ENCODE measurements around the gene KCND2.

DNA sequence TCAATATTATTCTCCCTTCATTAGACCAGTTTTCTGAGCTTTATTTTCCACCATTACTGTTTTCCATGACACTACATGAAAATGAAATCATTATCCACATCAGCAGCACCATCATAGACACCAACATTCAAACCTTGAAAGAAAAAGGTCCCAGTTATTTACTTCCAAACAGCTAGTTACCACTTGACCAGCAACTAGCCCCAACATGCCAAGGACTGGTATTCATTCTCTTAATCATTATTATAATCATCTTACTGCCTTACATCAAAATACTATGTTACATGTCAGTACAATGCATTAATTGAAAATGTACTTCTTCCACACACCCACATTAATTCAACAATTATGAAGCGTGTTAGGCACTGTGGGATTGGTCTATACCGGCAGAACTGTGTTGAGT lies 385.5 kb downstream of the KCND2 start:
- no peak for TF ChIP-seq POLR2A (IDR thresholded peaks at IDR 0.05; ENCODE audit: low read length)
- TF ChIP-seq GATA1 (IDR thresholded peaks at IDR 0.05; ENCODE audit: low read depth, low read length): no peak

Measured in erythroblast (primary cell).